ENCODE results near the gene L2HGDH. TPM values are rescaled to one million over a fixed set of nuclear protein-coding genes. Genes with fewer than 3 reads are reported as not detected.

L2HGDH gene
- total RNA-seq, 1 donor from 2014 or later, result 5.2 TPM

GRCh38 chr14:50347521-50347920, 35.5 kb upstream of the L2HGDH start:
- peak; percentile 55 for DNase-seq (ENCODE audit: low read depth)
- Mint-ChIP-seq H3K27me3 (ENCODE audit: low read depth, unreplicated experiment) (no peaks in the 10 kb centered on the region), H3K27ac (ENCODE audit: unreplicated experiment) (peak overlapping the region; percentile 92), H3K4me1 (ENCODE audit: low read depth, unreplicated experiment) (peaks cover 61% of the 10 kb centered on the region), H3K36me3 (ENCODE audit: low read depth, unreplicated experiment) (peaks cover 3% of the 10 kb centered on the region), H3K9me3 (ENCODE audit: unreplicated experiment) (no peaks in the 10 kb centered on the region), H3K4me3 (ENCODE audit: unreplicated experiment) (no peak overlapping the region)
- Histone ChIP-seq H3K27ac (ENCODE audit: low read depth, low read length) (no peak overlapping the region), H2AFZ (ENCODE audit: low read depth, low read length) (peak overlapping the region; percentile 36), H3K9ac (ENCODE audit: low read length) (no peak overlapping the region), H3K4me2 (ENCODE audit: low read length) (peak overlapping the region; percentile 7), H4K20me1 (ENCODE audit: insufficient read depth, low read length) (no peaks in the 10 kb centered on the region), H3K4me1 (ENCODE audit: insufficient read depth, low read length) (peaks cover 42% of the 10 kb centered on the region), H3K27me3 (ENCODE audit: insufficient read depth, low read length) (no peaks in the 10 kb centered on the region), H3K79me2 (ENCODE audit: insufficient read depth, low read length) (no peaks in the 10 kb centered on the region), H3K4me3 (ENCODE audit: insufficient read depth, low read depth, low read length) (no peak overlapping the region), H3K9me3 (ENCODE audit: insufficient read depth, low read depth, low read length) (no peaks in the 10 kb centered on the region), H3K36me3 (ENCODE audit: insufficient read depth, low read length) (no peaks in the 10 kb centered on the region)
- FAIRE-seq, result peak; percentile 49
- TF ChIP-seq EZH2 (IDR thresholded peaks at IDR 0.05; ENCODE audit: insufficient read depth, low read length), result no peak
- no peak for TF ChIP-seq CTCF (IDR thresholded peaks at IDR 0.05; ENCODE audit: insufficient read depth, low read depth, low read length)

GRCh38 chr14:50345846-50346422, 33.9 kb upstream of the L2HGDH start:
- no peaks in the 10 kb centered on the region for H4K20me1 ChIP-seq (ENCODE audit: insufficient read depth, low read length)
- no peak overlapping the region for H3K27ac ChIP-seq (ENCODE audit: low read depth, low read length)
- no peaks in the 10 kb centered on the region for H3K36me3 ChIP-seq (ENCODE audit: insufficient read depth, low read length)
- no peaks in the 10 kb centered on the region for H3K79me2 ChIP-seq (ENCODE audit: insufficient read depth, low read length)
- Mint-ChIP-seq H3K9me3 (ENCODE audit: unreplicated experiment) (no peaks in the 10 kb centered on the region), H3K4me3 (ENCODE audit: unreplicated experiment) (no peak overlapping the region), H3K4me1 (ENCODE audit: low read depth, unreplicated experiment) (peaks cover 56% of the 10 kb centered on the region), H3K36me3 (ENCODE audit: low read depth, unreplicated experiment) (peaks cover 3% of the 10 kb centered on the region), H3K27ac (ENCODE audit: unreplicated experiment) (peak overlapping the region; percentile 67), H3K27me3 (ENCODE audit: low read depth, unreplicated experiment) (no peaks in the 10 kb centered on the region)
- peaks cover 45% of the 10 kb centered on the region for H3K4me1 ChIP-seq (ENCODE audit: insufficient read depth, low read length)
- no peak overlapping the region for H3K4me2 ChIP-seq (ENCODE audit: low read length)
- DNase-seq (ENCODE audit: low read depth) (no peak), FAIRE-seq (no peak)
- no peak for TF ChIP-seq EZH2 (IDR thresholded peaks at IDR 0.05; ENCODE audit: insufficient read depth, low read length)
- no peak for TF ChIP-seq CTCF (IDR thresholded peaks at IDR 0.05; ENCODE audit: insufficient read depth, low read depth, low read length)
- H2AFZ ChIP-seq (ENCODE audit: low read depth, low read length), result no peak overlapping the region
- no peaks in the 10 kb centered on the region for H3K27me3 ChIP-seq (ENCODE audit: insufficient read depth, low read length)
- no peaks in the 10 kb centered on the region for H3K9me3 ChIP-seq (ENCODE audit: insufficient read depth, low read depth, low read length)
- H3K4me3 ChIP-seq (ENCODE audit: insufficient read depth, low read depth, low read length), result no peak overlapping the region
- H3K9ac ChIP-seq (ENCODE audit: low read length), result no peak overlapping the region

- peak overlapping the region; percentile 4 for H3K4me2 ChIP-seq (ENCODE audit: low read length)
- peak overlapping the region; percentile 35 for H3K27ac Mint-ChIP-seq (ENCODE audit: unreplicated experiment)
- FAIRE-seq, result peak; percentile 20
Observed at GRCh38 chr14:50344876-50345563, 33.0 kb upstream of the L2HGDH start.

More at GRCh38 chr14:50344876-50345563, 33.0 kb upstream of the L2HGDH start:
- H3K4me1 Mint-ChIP-seq (ENCODE audit: low read depth, unreplicated experiment), result peaks cover 49% of the 10 kb centered on the region
- H3K9me3 Mint-ChIP-seq (ENCODE audit: unreplicated experiment), result no peaks in the 10 kb centered on the region
- no peaks in the 10 kb centered on the region for H3K27me3 Mint-ChIP-seq (ENCODE audit: low read depth, unreplicated experiment)
- Histone ChIP-seq H2AFZ (ENCODE audit: low read depth, low read length) (no peak overlapping the region), H3K27ac (ENCODE audit: low read depth, low read length) (no peak overlapping the region), H3K79me2 (ENCODE audit: insufficient read depth, low read length) (no peaks in the 10 kb centered on the region), H3K4me3 (ENCODE audit: insufficient read depth, low read depth, low read length) (no peak overlapping the region), H3K9me3 (ENCODE audit: insufficient read depth, low read depth, low read length) (no peaks in the 10 kb centered on the region), H3K27me3 (ENCODE audit: insufficient read depth, low read length) (no peaks in the 10 kb centered on the region), H3K36me3 (ENCODE audit: insufficient read depth, low read length) (no peaks in the 10 kb centered on the region), H3K9ac (ENCODE audit: low read length) (no peak overlapping the region), H3K4me1 (ENCODE audit: insufficient read depth, low read length) (peaks cover 40% of the 10 kb centered on the region), H4K20me1 (ENCODE audit: insufficient read depth, low read length) (no peaks in the 10 kb centered on the region)
- H3K36me3 Mint-ChIP-seq (ENCODE audit: low read depth, unreplicated experiment), result peaks cover 3% of the 10 kb centered on the region
- TF ChIP-seq EZH2 (IDR thresholded peaks at IDR 0.05; ENCODE audit: insufficient read depth, low read length) (no peak), CTCF (IDR thresholded peaks at IDR 0.05; ENCODE audit: insufficient read depth, low read depth, low read length) (no peak)
- H3K4me3 Mint-ChIP-seq (ENCODE audit: unreplicated experiment), result no peak overlapping the region
- no peak for DNase-seq (ENCODE audit: low read depth)
